ENCODE measurements around the gene TCEA2.
"Not testable (repeated sequence)": the region's sequence is repeated elsewhere in the genome, so short reads cannot be mapped to it uniquely, and the experiment has no call there.

Gene TCEA2

DNA sequence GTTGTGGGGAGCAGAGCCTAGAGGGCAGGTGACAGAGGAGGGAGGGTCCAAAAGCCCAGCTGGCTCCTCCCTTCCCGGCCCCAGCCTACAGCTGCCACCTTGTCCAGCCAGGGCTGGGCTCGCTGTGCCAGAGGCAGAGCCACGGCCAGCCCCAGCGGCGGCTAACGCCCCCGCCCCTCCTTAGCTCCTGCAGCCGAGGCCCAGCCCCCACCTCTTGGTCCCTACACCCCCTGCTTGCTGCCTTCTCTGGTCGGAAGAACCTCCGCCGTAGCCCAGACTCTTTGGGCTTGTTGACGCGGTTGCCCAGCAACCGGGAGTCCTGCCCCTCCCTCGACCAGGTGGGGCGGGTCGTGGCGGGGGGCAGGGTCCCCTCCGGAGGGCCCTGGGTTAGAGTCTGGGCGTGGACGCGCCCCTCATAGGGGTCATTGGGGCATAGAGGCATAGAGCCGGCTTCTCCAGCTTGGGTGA, 21.7 kb downstream of the TCEA2 start:
- H3K27me3 ChIP-seq (ENCODE audit: insufficient read depth, low read length) = peaks cover 54% of the 10 kb centered on the region
- H3K4me3 ChIP-seq (ENCODE audit: low read length) = no peak overlapping the region
- H3K36me3 ChIP-seq (ENCODE audit: insufficient read depth, low read length) = no peaks in the 10 kb centered on the region
- H2AFZ ChIP-seq (ENCODE audit: low read depth, low read length) = no peak overlapping the region
- peaks cover 47% of the 10 kb centered on the region for H3K4me1 ChIP-seq (ENCODE audit: insufficient read depth, low read length)
- peaks cover 13% of the 10 kb centered on the region for H3K9me3 ChIP-seq (ENCODE audit: low read length)

DNA sequence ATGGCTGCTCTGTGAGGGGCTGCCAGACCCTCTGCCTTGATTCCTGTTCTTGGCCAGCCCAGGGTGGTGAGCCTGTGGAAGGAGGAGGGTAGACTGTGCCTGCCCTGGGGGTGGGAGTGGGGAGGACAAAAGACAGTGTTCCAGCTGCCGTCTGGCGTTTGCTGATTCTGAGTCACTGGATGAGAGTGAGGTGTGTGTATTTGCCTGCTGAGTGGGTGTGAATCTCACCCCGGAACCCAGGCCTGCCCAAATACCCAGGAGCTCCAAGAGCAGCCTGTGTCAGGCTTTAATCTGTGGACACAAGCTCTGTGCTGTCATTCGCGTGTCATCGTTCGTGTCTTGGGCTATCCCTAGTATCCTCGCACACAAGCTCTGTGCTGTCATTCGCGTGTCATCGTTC, 23.8 kb downstream of the TCEA2 start:
- Histone ChIP-seq H3K4me1 (ENCODE audit: insufficient read depth, low read length) (peaks cover 38% of the 10 kb centered on the region), H3K4me3 (ENCODE audit: low read length) (no peak overlapping the region), H2AFZ (ENCODE audit: low read depth, low read length) (no peak overlapping the region), H3K36me3 (ENCODE audit: insufficient read depth, low read length) (no peaks in the 10 kb centered on the region), H3K9me3 (ENCODE audit: low read length) (peaks cover 13% of the 10 kb centered on the region), H3K27me3 (ENCODE audit: insufficient read depth, low read length) (peaks cover 57% of the 10 kb centered on the region)

DNA sequence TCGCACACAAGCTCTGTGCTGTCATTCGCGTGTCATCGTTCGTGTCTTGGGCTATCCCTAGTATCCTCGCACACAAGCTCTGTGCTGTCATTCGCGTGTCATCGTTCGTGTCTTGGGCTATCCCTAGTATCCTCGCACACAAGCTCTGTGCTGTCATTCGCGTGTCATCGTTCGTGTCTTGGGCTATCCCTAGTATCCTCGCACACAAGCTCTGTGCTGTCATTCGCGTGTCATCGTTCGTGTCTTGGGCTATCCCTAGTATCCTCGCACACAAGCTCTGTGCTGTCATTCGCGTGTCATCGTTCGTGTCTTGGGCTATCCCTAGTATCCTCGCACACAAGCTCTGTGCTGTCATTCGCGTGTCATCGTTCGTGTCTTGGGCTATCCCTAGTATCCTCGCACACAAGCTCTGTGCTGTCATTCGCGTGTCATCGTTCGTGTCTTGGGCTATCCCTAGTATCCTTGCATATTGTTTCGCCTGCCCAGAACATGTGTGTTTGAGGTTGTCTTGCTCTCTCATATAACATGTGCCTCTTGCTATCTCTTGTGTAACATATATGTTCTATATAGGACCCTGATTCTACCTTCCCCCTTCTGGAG, 24.3 kb downstream of the TCEA2 start:
- Histone ChIP-seq H3K27me3 (ENCODE audit: insufficient read depth, low read length) (peaks cover 57% of the 10 kb centered on the region), H3K9me3 (ENCODE audit: low read length) (peaks cover 13% of the 10 kb centered on the region), H3K4me1 (ENCODE audit: insufficient read depth, low read length) (peaks cover 36% of the 10 kb centered on the region)
- not testable (repeated sequence) for H2AFZ ChIP-seq (ENCODE audit: low read depth, low read length); H3K36me3 ChIP-seq (ENCODE audit: insufficient read depth, low read length); H3K4me3 ChIP-seq (ENCODE audit: low read length)

DNA sequence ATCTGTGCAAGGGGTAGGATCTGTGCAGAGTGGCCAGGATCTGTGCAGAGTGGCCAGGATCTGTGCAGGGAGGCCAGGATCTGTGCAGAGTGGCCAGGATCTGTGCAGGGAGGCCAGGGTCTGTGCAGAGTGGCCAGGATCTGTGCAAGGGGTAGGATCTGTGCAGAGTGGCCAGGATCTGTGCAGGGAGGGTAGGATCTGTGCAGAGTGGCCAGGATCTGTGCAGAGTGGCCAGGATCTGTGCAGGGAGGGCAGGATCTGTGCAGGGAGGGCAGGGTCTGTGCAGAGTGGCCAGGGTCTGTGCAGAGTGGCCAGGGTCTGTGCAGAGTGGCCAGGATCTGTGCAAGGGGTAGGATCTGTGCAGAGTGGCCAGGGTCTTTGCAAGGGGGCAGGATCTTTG, 25.6 kb downstream of the TCEA2 start:
- not testable (repeated sequence) for H3K36me3 ChIP-seq (ENCODE audit: insufficient read depth, low read length); H3K4me3 ChIP-seq (ENCODE audit: low read length); H2AFZ ChIP-seq (ENCODE audit: low read depth, low read length)
- H3K9me3 ChIP-seq (ENCODE audit: low read length) = peaks cover 13% of the 10 kb centered on the region
- H3K27me3 ChIP-seq (ENCODE audit: insufficient read depth, low read length) = peaks cover 51% of the 10 kb centered on the region
- H3K4me1 ChIP-seq (ENCODE audit: insufficient read depth, low read length) = peaks cover 30% of the 10 kb centered on the region

DNA sequence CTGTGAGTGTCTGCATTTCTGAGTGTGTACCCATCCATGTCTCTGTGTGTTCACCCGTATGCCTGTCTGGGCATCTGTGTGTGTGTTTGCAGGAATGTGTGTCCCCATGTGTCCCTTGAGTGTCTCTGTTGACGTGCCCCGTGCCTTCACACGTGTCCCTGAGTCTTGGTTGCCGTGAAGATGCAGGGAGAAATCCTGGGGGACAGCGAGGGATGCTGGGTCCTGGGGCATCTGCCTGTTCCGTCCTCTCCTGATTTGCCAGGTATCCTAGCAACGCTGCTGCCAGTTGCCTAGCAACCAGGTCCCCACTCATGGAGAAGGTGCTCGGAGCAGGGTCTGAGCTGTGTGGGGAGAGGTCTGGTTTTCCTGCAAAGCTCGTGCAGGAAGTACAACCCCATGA, 27.2 kb downstream of the TCEA2 start:
- Histone ChIP-seq H3K9me3 (ENCODE audit: low read length) (peaks cover 13% of the 10 kb centered on the region), H3K4me1 (ENCODE audit: insufficient read depth, low read length) (peaks cover 18% of the 10 kb centered on the region), H3K36me3 (ENCODE audit: insufficient read depth, low read length) (no peaks in the 10 kb centered on the region), H3K4me3 (ENCODE audit: low read length) (no peak overlapping the region), H3K27me3 (ENCODE audit: insufficient read depth, low read length) (peaks cover 35% of the 10 kb centered on the region), H2AFZ (ENCODE audit: low read depth, low read length) (no peak overlapping the region)

DNA sequence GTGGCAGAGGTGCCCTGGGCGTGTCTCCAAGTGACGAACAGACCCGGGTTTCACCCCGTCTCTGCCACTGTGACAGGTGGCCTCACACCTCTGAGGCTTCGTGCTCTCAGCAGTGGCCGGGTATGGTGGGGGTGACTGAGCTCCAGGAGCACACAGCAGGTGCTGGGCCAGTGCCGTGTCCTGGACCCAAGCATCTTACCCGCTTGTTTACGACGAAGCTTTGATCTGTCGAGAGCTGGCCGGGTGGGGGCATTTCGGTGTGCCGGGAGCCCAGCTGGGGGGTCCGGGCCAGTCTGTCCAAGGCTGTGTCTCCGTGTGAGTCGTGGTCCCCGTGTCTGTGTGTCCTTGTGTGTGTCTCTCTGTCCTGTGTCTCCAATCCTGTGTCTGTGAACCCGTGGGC, 28.3 kb downstream of the TCEA2 start:
- Histone ChIP-seq H3K9me3 (ENCODE audit: low read length) (peaks cover 5% of the 10 kb centered on the region), H3K4me3 (ENCODE audit: low read length) (no peak overlapping the region), H3K4me1 (ENCODE audit: insufficient read depth, low read length) (peaks cover 18% of the 10 kb centered on the region), H3K27me3 (ENCODE audit: insufficient read depth, low read length) (peaks cover 23% of the 10 kb centered on the region), H2AFZ (ENCODE audit: low read depth, low read length) (no peak overlapping the region), H3K36me3 (ENCODE audit: insufficient read depth, low read length) (no peaks in the 10 kb centered on the region)

DNA sequence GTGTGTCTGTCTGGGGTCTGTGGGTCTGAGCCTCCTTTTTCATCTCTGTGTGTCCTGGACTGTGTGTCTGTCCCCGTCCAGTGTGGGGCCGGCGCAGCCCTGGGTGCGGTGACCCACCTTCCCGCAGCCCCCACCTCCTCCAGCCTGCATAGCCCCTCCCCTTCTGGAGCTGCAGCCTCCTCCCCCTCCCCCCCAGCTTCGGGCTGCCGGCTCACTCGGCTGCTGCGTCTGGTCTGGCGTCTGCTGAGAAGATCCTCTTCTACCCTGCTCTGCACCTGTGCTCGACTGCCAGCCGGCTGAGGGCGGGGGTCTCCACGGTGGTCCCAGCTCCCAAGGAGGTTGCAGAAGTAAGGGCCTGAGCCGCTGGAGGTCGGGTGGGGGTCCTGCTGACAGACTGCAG, 28.8 kb downstream of the TCEA2 start:
- no peak overlapping the region for H2AFZ ChIP-seq (ENCODE audit: low read depth, low read length)
- H3K4me1 ChIP-seq (ENCODE audit: insufficient read depth, low read length) = peaks cover 18% of the 10 kb centered on the region
- H3K4me3 ChIP-seq (ENCODE audit: low read length) = no peak overlapping the region
- peaks cover 3% of the 10 kb centered on the region for H3K9me3 ChIP-seq (ENCODE audit: low read length)
- no peaks in the 10 kb centered on the region for H3K36me3 ChIP-seq (ENCODE audit: insufficient read depth, low read length)
- peaks cover 20% of the 10 kb centered on the region for H3K27me3 ChIP-seq (ENCODE audit: insufficient read depth, low read length)

DNA sequence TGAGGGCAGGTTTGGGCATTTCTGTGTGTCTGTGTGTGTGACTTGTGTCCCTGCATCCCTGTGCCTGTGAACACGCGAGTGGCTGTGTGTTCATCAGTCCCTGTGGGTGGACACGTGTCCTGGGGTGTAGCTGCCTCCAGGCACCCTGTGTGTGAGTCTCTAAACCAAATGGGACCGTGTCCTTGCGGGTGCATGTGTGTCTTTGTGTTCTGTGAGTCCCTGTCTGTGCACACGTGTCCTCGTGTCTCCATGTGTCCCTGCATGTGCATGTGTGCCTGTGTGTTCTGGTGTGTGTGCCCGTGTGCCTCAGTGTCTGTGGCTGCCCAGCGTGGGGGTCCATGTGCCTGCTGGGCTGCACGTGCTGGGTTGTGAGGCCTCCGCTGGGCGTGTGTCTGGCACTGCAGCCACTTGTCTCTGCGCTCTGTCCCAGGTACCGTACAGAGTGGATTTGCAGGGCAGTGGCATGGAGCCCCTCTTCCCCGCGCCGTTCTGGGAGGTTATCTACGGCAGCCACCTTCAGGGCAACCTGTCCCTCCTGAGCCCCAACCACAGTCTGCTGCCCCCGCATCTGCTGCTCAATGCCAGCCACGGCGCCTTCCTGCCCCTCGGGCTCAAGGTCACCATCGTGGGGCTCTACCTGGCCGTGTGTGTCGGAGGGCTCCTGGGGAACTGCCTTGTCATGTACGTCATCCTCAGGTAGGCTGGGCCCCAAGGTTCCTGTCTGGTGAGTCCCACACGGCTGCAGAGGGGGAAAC, 29.4 kb downstream of the TCEA2 start:
- Histone ChIP-seq H3K4me1 (ENCODE audit: insufficient read depth, low read length) (peaks cover 18% of the 10 kb centered on the region), H3K27me3 (ENCODE audit: insufficient read depth, low read length) (peaks cover 18% of the 10 kb centered on the region), H3K9me3 (ENCODE audit: low read length) (peaks cover 2% of the 10 kb centered on the region), H3K36me3 (ENCODE audit: insufficient read depth, low read length) (no peaks in the 10 kb centered on the region), H3K4me3 (ENCODE audit: low read length) (no peak overlapping the region), H2AFZ (ENCODE audit: low read depth, low read length) (no peak overlapping the region)

DNA sequence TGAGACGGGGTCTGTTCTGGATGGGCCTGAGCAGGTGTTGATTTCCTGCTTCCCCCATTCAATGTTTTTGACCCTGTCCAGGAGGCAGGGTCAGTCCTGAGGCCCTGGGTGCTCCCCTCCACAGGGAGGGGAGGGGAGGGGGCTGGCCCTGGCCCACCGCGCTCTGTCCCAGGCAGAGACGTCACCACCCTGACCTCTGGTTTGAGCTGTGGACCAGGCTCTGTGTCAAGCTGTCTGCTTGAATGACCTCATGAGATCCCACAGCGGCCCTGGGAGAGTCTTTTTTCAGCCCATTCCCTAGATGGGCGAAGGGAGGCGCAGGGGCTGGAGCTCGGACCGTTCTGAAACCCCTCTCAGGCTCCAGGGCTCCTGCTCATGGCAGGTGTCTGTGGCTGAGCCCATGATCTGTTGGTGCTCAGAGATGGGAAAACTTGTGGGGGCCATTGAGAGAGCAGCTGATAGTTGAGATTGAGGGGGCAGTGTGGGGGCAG, 30.1 kb downstream of the TCEA2 start:
- H3K9me3 ChIP-seq (ENCODE audit: low read length) = no peaks in the 10 kb centered on the region
- no peak overlapping the region for H2AFZ ChIP-seq (ENCODE audit: low read depth, low read length)
- H3K4me1 ChIP-seq (ENCODE audit: insufficient read depth, low read length) = peaks cover 18% of the 10 kb centered on the region
- H3K4me3 ChIP-seq (ENCODE audit: low read length) = no peak overlapping the region
- peaks cover 18% of the 10 kb centered on the region for H3K27me3 ChIP-seq (ENCODE audit: insufficient read depth, low read length)
- H3K36me3 ChIP-seq (ENCODE audit: insufficient read depth, low read length) = no peaks in the 10 kb centered on the region

DNA sequence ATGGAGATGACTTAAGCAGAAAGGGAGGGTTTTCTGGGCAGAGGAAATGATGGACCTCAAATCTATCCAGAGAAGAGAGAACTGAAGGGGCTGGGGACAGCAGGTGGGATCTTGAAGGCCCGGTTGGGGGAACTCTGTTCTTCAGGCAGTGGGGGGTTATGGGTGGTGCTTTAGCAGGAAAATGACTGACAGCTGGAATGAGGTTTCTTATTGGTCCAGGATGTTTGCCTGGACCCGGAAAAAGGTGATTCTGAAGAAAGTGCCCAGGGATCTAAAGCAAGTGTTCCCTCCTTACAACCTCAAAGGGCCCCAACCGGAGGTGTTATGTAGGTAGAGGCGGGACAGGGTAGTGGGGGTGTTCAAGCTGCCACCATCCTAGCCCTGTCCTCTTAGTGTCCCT, 32.5 kb downstream of the TCEA2 start:
- Histone ChIP-seq H3K9me3 (ENCODE audit: low read length) (no peaks in the 10 kb centered on the region), H3K4me3 (ENCODE audit: low read length) (no peak overlapping the region), H3K36me3 (ENCODE audit: insufficient read depth, low read length) (no peaks in the 10 kb centered on the region), H3K27me3 (ENCODE audit: insufficient read depth, low read length) (peaks cover 9% of the 10 kb centered on the region), H2AFZ (ENCODE audit: low read depth, low read length) (no peak overlapping the region), H3K4me1 (ENCODE audit: insufficient read depth, low read length) (peaks cover 14% of the 10 kb centered on the region)

DNA sequence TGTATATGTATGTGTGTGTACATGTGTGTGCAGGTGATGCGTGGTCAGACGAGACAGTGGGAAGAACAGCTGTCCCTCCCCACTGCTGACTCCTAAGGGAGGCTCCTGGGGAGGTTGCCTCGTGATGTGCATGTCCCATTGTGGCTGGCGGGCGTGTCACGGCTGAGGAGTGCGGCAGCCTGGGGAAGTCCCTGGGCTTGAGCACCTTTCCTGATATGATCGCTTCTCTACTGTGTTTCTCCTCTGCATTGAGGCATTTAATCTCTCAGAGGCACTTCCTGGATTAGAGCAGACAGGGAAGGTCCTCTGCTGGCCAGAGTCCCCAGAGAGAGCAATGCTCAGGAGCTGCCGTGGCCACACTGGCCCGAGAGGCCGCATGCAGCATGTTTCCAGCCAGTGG, 32.9 kb downstream of the TCEA2 start:
- peaks cover 14% of the 10 kb centered on the region for H3K27me3 ChIP-seq (ENCODE audit: insufficient read depth, low read length)
- H3K4me3 ChIP-seq (ENCODE audit: low read length) = no peak overlapping the region
- no peaks in the 10 kb centered on the region for H3K36me3 ChIP-seq (ENCODE audit: insufficient read depth, low read length)
- H3K4me1 ChIP-seq (ENCODE audit: insufficient read depth, low read length) = peaks cover 14% of the 10 kb centered on the region
- no peaks in the 10 kb centered on the region for H3K9me3 ChIP-seq (ENCODE audit: low read length)
- H2AFZ ChIP-seq (ENCODE audit: low read depth, low read length) = no peak overlapping the region

DNA sequence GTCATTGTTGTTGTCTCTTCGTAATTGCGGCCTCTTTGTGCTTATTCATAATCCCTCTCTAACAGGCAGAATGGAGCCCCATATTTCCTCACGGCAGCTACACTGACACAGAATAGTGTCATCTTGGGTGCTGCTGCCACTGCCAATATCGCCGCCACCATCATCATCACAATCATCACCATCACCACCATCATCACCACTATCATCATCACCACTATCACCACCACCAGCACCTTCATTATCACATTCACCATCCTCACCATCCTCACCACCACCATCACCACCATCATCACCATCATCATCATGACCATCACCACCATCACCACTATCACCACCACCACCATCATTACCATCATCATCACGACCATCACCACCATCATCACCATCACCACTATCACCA, 33.5 kb downstream of the TCEA2 start:
- Histone ChIP-seq H3K4me1 (ENCODE audit: insufficient read depth, low read length) (peaks cover 10% of the 10 kb centered on the region), H3K4me3 (ENCODE audit: low read length) (no peak overlapping the region), H3K9me3 (ENCODE audit: low read length) (no peaks in the 10 kb centered on the region), H3K27me3 (ENCODE audit: insufficient read depth, low read length) (peaks cover 20% of the 10 kb centered on the region), H2AFZ (ENCODE audit: low read depth, low read length) (no peak overlapping the region), H3K36me3 (ENCODE audit: insufficient read depth, low read length) (no peaks in the 10 kb centered on the region)

DNA sequence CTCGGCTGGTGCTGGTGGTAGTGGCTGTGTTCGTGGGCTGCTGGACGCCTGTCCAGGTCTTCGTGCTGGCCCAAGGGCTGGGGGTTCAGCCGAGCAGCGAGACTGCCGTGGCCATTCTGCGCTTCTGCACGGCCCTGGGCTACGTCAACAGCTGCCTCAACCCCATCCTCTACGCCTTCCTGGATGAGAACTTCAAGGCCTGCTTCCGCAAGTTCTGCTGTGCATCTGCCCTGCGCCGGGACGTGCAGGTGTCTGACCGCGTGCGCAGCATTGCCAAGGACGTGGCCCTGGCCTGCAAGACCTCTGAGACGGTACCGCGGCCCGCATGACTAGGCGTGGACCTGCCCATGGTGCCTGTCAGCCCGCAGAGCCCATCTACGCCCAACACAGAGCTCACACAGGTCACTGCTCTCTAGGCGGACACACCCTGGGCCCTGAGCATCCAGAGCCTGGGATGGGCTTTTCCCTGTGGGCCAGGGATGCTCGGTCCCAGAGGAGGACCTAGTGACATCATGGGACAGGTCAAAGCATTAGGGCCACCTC, 35.5 kb downstream of the TCEA2 start:
- Histone ChIP-seq H3K36me3 (ENCODE audit: insufficient read depth, low read length) (no peaks in the 10 kb centered on the region), H3K27me3 (ENCODE audit: insufficient read depth, low read length) (peaks cover 39% of the 10 kb centered on the region), H3K4me1 (ENCODE audit: insufficient read depth, low read length) (no peaks in the 10 kb centered on the region), H3K4me3 (ENCODE audit: low read length) (no peak overlapping the region), H2AFZ (ENCODE audit: low read depth, low read length) (no peak overlapping the region), H3K9me3 (ENCODE audit: low read length) (no peaks in the 10 kb centered on the region)
